ENCODE data around the gene ACADVL.

DNA sequence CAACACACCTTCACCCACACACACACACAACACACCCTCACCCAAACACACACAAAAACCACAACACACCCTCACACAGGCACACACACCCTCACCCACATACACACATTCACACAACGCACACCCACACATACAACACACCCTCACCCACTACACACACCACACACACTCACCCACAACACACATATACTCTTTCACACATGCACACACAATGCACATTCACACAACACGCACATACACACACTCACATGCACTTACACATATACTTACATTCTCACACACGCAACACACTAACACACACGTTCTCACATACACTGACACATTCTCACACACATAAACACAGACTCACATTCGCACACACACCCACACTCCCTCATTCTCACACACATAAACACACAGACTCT lies 44.4 kb upstream of the ACADVL start:
- TF ChIP-seq, protein P1, sequence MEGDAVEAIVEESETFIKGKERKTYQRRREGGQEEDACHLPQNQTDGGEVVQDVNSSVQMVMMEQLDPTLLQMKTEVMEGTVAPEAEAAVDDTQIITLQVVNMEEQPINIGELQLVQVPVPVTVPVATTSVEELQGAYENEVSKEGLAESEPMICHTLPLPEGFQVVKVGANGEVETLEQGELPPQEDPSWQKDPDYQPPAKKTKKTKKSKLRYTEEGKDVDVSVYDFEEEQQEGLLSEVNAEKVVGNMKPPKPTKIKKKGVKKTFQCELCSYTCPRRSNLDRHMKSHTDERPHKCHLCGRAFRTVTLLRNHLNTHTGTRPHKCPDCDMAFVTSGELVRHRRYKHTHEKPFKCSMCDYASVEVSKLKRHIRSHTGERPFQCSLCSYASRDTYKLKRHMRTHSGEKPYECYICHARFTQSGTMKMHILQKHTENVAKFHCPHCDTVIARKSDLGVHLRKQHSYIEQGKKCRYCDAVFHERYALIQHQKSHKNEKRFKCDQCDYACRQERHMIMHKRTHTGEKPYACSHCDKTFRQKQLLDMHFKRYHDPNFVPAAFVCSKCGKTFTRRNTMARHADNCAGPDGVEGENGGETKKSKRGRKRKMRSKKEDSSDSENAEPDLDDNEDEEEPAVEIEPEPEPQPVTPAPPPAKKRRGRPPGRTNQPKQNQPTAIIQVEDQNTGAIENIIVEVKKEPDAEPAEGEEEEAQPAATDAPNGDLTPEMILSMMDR (IDR thresholded peaks at IDR 0.05; ENCODE audit: insufficient read depth, low read length, poor library complexity, severe bottlenecking): no peak
- TF ChIP-seq EZH2phosphoT487 (conservative IDR thresholded peaks at IDR 0.05; ENCODE audit: low read length): no peak
